ENCODE data around the gene NRP2.

Gene NRP2

GRCh38 chr2:205651719-205652118 lies 30.6 kb upstream of the NRP2 start:
- no peak for DNase-seq (ENCODE audit: low read depth)
- TF ChIP-seq CTCF (IDR thresholded peaks at IDR 0.05; ENCODE audit: low read depth, low read length, missing control alignments) = no peak
- no peak overlapping the region for H3K4me3 ChIP-seq (ENCODE audit: low read depth, low read length)

GRCh38 chr2:205654878-205655605 lies 27.3 kb upstream of the NRP2 start:
- TF ChIP-seq CTCF (IDR thresholded peaks at IDR 0.05; ENCODE audit: low read depth, low read length, missing control alignments) = no peak
- DNase-seq (ENCODE audit: low read depth) = no peak
- no peak overlapping the region for H3K4me3 ChIP-seq (ENCODE audit: low read depth, low read length)

- no peak for DNase-seq (ENCODE audit: low read depth)
- no peak for TF ChIP-seq CTCF (IDR thresholded peaks at IDR 0.05; ENCODE audit: low read depth, low read length, missing control alignments)
- no peak overlapping the region for H3K4me3 ChIP-seq (ENCODE audit: low read depth, low read length)
Measured at GRCh38 chr2:205655779-205656456, 26.4 kb upstream of the NRP2 start.

GRCh38 chr2:205656461-205656860 lies 25.8 kb upstream of the NRP2 start:
- H3K4me3 ChIP-seq (ENCODE audit: low read depth, low read length) = no peak overlapping the region
- no peak for TF ChIP-seq CTCF (IDR thresholded peaks at IDR 0.05; ENCODE audit: low read depth, low read length, missing control alignments)
- DNase-seq (ENCODE audit: low read depth) = no peak

GRCh38 chr2:205656941-205657340 lies 25.4 kb upstream of the NRP2 start:
- TF ChIP-seq CTCF (IDR thresholded peaks at IDR 0.05; ENCODE audit: low read depth, low read length, missing control alignments) = no peak
- no peak for DNase-seq (ENCODE audit: low read depth)
- no peak overlapping the region for H3K4me3 ChIP-seq (ENCODE audit: low read depth, low read length)

GRCh38 chr2:205657579-205657978 lies 24.7 kb upstream of the NRP2 start:
- DNase-seq (ENCODE audit: low read depth) = no peak
- no peak overlapping the region for H3K4me3 ChIP-seq (ENCODE audit: low read depth, low read length)
- TF ChIP-seq CTCF (IDR thresholded peaks at IDR 0.05; ENCODE audit: low read depth, low read length, missing control alignments) = no peak

- no peak for DNase-seq (ENCODE audit: low read depth)
- H3K4me3 ChIP-seq (ENCODE audit: low read depth, low read length) = no peak overlapping the region
- TF ChIP-seq CTCF (IDR thresholded peaks at IDR 0.05; ENCODE audit: low read depth, low read length, missing control alignments) = no peak
Measured at GRCh38 chr2:205658068-205658467, 24.2 kb upstream of the NRP2 start.

Measured in GM12864 (cell line).